ENCODE results near the gene ZNF362. TPM values are rescaled to one million over a fixed set of nuclear protein-coding genes. Genes with fewer than 3 reads are reported as not detected.
A peak's percentile ranks its signal among the peaks of the same experiment; 100 is the strongest.

ZNF362 gene
- polyA plus RNA-seq, 1 donor: 57.1 TPM

DNA sequence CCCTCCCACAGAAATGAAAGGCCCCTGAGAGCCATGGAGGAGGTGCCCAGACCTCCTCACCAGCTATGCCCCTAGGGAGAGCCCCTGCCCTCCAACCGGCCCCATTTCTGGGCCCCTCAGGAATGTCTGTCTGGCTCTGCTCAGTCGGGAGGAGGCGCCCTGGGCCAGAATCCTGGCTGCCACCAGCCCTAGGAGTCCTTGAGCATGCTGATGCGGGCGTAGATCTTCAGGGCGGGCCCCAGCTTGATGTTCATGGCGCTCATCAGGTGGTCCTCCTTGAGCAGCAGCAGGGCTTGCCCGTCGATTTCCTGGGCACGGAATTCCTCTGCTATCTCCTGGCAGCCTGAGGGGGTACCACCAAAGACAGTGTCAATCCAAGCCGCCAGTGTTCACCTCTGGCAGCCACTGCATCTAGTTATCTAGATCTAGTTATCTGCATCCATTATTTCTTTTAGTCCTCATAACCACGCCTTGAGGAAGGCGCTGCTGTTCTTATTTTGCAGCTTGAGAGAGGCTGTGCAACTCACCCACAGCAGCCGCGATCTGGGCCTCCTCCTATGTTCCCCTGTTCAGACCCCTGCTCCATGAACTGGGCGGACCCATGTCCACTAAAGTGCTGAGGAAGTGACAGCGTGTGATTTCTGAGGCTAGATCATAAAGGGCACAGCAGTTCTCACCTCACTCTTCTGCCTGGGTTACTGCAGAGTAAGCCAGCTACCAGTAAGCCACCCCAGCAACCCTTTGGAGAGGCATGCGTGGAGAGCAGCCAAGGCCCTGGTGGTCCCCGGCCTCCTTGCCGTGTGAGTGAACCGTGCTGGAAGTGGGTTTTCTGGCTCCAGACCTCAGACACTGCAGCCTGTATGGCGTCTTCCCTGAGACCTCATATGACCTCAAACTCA lies 68.6 kb downstream of the ZNF362 start:
- DNase-seq: no peak

DNA sequence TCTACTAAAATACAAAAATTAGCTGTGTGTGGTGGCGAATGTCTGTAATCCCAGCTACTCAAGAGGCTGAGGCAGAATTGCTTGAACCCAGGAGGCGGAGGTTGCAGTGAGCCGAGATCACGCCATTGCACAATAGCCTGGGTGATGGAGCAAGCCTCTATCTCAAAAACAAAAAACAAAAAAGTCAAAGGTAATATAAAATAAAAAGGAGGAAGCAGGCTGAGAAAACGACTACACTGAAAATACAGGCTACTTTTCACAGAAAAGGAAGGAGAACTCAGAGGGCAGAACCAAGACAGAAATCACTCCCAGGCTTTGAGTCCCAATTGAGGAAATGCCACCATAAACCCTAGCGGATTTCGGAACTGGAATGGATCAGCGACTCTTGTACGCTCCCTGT lies 70.5 kb downstream of the ZNF362 start:
- DNase-seq: no peak

DNA sequence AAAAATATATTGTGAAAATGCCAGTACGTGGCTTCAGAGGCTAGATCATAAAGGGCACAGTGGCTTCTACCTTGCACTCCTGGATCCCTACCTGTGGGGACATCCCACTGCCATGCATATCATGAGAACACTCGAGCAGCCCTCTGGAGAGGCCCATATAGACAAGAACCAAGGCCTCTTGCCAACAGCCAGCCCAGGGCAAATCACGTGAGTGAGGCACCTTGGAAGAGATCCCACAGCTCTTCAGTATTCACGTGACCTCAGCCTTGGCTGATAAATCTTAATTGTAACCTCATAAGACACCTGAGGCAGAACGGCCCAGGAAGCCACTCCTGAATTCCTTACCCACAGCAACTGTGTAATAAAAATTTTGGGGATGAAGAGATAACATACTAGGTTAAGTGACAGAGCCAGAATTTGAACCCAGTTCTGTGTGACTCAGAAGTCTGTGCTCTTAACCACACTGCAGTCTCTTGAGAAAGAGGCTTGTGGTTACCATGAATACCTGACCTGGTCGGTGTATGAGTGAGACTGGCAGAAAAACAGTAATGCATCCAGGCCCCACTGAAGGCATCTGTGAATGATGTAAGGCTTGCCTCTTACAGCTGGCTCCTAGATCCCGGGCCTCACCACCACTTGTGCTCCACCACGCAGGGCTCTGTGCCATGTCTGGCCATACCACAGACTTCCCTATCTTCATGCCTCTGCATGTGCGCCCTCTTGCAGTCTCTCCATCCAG lies 71.5 kb downstream of the ZNF362 start:
- no peak for DNase-seq

DNA sequence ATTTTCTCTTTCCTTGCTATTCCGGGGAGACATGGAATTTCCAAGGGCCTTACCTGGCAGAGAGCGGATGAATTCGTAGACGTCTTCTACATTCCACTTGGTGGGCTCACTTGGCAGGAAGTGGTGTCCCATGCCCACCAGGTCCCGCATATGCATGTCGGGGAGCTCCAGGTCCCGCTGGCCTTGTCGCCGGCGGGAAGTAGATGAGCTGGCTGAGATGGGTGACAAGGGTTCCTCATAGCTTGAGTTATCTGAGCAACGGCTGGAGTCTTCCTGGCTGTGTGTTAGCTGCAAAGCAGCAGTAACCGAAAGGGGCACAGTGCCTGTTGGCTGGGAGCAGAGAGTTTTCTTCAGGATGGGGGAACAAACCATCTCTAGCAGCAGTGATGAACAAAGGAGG lies 72.5 kb downstream of the ZNF362 start:
- DNase-seq: no peak

DNA sequence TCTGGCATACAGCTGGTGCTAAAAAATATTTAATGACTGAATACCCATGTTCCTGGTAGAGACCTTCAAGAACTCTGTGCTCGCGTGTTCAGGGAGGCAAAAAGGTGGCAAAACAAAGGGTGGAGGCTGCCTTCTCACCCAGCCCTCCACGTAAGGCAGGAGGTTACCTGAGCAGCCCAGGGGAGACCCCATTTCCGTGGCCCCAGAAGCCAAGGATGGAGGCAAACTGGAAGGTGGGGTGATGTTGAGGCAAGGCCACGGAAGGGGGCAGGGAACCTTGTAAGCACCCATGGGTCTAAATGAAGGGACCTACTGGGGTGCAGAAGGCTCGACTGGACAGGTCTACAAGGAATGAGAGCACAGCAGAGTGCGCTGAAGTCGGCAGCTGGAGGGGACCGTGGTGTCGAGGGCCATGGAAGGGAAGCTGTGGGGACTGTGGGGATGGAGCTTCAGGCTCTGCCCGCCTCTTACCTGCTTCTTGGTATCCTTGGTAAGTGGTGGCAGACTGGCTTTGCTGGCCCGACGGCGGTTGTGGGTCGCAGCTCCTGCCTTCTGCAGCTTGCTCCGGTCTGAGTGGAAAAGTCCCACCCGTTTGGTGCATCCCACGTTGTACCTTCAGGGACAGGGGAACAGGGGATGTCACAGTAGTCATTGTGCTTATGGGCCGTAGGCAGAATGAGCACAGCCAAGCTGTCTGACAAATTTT lies 73.5 kb downstream of the ZNF362 start:
- no peak for DNase-seq

DNA sequence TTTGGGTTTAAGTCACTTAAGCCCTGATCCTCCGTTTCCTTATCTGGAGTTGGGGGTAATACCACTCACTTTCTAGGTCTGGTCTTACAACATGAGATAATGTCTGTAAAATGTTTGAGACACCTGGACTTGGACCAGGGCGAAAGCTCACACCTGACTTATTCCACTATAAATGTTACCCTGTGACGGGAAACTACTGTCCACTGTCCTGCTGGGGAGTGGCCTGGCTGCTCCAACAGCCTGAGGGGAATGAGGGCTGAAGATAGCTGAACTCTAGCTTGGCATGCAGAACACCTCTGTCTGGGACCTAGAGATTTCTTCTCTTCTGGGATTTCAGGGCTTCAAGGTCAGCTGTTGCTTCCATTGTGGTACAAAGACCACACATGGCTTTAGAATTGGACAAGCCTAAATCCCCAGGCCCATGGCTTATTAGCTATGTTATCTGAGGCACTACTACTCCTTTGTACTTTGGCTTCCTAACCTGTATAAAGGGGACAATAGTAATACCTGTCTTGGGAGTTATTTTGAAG lies 74.1 kb downstream of the ZNF362 start:
- DNase-seq: no peak

DNA sequence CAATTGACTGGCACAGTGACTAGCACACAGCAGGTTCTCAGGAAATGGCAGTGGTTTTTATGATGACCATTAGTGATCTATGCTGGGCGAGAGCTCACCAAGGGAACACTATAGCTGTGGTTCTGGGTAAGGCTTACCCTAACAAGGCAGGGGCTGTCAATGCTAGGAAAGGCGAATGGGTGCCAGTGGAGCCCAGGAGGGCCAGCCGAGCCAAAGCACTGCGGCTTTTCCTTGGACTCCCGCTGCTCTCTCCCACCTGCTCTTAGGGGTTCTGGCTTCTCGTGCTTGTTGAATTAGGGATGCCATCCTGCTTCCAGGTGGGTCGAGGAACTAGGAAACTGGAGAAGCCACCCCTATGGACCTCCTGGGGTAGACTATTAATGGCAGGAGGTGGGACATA lies 74.6 kb downstream of the ZNF362 start:
- DNase-seq: no peak

DNA sequence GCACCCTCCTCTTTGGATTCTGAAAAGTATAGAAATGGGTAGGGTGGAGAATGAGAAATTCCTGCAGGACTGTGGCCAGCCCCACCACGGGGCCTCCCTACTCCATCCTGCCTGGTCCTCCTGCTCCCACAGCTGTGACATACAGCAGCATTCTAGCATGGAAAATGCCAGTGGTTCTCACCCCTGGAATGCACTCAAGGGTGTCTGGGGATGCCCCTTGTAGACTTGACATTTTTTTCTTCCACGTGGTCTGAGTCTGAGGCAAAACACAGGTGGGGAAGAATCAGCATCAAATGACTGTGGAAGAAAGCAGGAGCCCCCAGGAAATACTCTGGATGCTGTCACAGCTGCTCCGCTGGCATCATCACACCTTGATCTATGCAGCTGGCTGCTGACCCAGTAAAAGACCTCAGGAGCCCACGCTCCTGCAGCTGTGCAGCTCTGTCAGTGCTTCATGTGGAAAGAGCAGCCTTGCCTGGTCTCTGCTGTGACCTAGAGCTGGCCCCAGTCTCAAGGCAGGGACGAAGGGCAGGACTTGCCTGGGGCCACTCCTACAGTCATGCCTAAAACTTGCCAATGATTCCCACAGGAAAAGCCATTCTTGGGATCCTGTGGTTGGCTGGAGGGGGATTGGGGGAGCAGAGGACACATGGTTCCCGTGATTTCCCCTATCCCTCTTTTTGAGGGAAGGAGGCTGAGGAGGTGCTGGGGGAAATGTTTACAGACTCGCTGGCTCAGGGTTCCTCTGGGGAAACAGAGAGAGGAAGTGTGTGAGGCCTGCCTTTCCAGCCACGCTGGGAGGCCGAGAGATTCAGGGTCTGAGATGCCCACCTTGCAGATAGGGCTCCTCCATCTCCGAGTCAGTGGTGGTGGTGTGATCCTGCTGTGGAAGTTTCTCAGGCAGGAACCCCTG lies 75.4 kb downstream of the ZNF362 start:
- no peak for DNase-seq

DNA sequence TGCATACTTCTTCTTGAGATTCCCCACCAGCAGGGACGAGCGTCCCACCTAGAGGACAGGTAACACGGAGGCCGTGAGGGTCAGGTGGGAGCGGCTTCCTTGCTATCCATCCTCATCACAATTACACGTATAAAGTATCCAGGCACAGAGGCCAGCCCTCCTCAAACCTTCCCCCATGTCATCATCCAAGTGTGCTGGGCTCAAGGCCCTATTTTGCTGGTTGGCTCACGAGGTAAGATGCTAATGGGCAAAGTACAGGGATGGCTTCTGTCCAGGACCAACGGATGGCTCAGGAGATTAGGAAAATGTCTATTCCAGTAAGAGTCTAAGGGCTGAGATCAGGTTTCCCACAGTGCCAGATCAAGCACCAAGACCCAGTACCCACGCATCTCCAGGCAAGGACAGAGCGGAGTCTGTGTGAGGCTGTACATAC lies 76.1 kb downstream of the ZNF362 start:
- DNase-seq: no peak

DNA sequence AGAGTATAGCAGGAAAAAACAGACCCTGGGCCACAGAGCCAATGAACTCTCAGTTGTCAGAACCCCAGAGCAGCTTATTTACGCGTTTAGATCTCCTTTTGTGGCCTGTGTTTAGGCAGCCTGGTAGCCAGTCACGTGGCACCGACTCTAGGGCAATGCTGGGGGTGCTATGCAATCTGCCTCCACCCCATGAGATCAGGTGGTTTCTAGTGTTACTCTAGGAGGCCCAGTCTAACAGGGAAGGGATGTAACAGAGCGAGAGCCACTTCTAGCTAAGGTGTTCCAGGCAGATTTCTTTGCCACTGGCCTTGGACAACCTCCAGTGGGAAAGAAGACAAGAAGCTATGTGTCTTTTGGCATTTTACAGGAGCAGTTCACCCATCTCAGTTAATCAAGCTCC lies 76.6 kb downstream of the ZNF362 start:
- no peak for DNase-seq

DNA sequence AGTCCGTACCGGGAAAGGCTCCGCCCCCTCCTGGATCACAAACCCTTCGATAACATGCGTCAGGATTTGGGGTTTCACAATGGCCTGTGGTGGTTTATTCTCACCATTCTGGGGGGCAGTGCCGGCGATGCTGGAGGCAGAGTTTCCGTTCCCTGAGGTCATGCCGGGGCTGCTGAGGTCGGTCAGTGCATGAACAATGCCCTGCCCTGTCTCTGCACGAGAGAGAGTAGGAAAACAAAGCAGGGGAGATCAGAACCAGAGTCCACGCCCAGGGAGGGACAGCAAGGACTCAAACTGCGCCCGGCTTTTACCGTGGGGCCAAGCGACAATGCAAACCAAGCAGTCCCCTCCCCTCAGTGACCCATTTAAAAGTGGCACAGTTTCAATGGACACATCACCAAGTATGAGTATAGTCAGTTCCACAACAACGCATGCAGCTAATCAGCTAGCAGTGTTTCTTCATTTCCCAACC lies 77.8 kb downstream of the ZNF362 start:
- DNase-seq: no peak

DNA sequence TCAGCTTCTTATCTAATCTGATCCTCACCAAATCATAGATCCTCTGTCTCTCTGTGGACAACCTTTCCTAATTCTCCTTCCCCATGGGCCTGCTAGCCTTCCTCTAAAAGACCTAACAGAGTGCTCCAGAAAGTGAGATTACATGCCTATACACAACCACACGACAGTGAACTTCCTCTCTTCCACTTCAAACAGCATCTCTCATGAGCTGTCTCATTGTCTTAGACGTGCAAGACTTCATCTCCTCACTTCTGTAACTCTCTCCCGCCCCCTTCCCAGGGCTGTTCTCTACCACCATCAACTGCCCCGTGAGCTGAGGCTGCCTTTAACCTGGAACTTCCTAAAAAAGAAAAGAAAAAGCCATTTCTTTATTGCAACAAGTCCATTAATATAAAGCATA lies 78.7 kb downstream of the ZNF362 start:
- DNase-seq: no peak

DNA sequence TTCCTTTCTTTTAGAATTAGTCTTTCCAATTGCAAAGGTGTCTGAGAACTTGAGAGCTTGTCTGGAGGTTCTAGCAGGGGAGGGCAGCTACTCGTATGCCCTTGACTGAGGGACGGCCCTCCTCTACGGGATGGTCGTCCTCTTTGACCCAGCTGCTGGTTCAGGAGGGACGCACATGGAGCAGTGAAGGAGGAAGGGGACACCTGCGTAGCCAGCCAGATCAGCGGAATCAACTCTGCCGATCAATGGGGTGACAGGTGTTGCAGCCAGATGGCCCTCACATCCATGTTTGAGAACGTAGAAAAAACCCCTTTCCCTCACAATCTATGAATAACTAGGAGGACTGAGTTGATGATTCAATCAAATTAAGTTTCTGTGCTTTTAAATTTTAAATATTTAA lies 80.3 kb downstream of the ZNF362 start:
- DNase-seq: no peak

DNA sequence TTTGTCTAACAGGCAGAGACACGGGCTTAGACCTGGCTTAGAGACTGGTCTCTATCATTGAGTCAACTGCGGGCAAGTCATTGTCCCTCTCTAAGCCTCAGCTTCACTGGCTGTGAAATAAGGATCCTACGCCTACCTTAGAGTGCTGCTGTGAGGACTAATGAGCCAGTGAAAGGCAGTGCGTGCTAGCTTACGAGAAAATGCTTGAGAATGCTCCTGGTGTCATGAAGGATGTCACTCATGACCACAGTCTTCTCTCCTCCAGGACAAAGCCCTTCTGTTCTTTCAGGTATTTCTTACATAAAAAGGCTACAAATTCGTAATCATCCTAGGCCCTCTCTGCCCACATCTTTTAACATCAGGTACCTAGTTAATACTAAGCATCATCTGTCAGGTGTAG lies 81.1 kb downstream of the ZNF362 start:
- DNase-seq: no peak

DNA sequence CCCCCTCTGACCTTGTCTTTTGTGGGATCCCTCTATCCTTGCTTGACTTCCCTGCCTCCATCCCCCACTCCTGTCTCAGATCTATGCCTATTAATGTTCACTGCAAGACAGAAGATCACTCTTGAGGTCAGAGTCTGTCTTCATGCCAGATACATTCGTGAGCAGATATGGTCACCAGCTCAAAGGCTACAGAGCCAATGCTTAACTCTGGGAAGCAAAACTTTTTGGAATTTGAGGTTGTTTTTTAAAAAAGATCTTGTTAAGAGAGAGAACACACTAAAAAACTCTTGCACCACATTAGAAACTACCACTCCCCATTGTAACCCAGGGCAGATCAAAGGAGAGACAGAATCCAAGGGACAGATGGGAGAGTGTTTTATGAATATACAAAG lies 81.8 kb downstream of the ZNF362 start:
- DNase-seq: no peak

DNA sequence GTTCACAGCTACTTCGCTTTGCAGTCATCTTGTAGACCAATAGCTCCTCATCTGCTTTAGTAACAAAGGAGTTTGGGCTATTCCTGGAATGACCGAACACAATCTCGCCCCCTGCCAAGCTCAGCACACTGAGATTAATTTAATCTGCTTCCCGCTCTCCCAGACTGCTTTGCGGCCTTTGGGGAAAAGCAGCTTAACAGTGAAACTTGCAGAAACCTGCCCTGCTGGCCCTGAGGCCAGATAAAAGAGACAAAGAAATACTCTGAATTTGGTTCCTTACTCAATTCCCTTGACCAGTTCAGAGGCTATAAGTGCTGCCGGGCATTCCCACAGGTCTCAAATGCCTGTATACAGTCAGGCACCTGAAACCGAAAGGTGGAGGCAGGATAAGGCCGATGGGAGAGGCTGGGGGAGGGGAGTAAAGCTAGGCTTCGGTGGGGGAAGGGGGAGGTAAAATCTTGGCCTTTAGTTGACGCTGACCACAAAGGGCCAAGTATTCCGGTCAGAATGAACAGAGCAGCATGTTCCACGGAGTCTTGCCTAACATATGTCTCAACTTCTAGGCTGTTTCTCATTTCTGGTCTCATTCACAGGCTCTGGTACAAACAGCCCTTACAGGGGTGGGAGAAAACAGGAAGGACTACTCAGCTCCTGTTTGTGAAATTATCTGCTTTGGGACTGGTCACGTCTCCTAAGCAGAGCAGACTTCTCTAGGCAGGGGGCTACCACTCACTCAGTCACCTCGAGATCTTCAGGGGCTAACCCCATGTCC lies 82.3 kb downstream of the ZNF362 start:
- DNase-seq: no peak

DNA sequence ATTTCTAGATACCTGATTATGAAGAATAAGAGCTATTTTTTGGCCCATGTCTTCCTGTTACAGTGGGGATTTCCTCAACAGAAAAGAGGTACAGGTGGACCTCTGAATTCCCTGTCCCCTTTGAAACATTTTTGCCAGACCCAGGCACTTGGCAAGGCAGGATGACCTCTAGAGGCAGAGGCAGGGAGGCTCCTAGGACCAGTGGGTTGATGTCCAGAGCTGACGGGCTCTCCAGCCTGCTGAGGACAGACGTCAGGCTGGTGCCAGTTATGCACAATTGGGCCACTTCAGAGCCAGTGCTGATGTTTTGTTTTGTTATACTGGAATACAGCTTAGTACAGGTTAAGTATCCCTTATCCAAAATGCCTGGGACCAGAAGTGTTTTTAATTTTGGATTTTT lies 83.1 kb downstream of the ZNF362 start:
- no peak for DNase-seq

DNA sequence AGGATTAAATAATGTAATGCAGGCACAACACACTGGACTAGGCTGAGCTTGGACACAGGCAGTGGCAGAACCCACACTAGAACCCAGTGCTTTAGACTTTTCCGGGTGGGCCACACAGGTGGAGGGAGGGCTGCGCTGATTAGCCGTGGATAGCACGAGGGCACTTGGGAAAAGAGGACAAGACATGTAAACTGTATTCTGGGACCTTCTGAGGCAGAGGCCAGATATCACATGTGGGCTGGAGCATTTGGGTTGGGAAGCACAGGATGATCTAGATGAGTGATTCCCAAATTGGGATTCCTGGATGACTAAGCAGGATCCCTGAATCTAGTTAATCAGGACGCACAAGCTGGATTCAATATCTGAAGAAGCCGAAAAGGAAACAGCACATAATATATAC lies 84.9 kb downstream of the ZNF362 start:
- no peak for DNase-seq

DNA sequence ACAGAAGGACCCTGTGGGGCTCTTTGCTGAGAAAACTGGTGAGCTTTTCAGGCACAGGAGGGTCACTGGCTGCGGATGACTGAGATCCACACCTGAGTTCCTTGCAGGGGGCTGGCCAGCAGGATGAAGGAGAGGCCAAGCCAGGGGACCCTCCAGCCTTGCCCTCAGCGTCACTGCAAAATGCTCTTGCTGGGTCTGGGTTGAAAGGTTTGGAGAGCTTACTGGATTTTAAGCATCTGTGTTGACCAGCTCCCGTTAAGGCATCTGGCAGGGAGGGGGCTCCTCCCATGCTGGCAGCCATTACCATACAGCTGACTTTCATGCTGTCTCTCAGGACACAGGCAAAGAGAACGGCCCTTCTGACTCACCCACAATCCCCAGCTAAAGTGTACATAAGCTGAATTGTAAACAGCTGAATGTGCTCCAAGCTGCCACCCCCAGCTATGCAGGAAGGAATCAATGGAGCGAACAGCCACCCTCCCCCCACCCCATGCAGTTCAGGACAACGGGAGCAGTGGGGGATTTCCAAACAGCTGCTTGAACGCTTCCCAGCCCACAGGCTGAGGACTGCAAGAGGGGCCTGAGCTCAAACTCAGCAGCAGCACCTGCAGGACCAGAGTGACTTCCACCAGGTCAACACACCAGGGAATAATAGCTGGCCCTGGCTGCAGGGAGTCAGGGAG lies 85.9 kb downstream of the ZNF362 start:
- DNase-seq: peak; percentile 77

DNA sequence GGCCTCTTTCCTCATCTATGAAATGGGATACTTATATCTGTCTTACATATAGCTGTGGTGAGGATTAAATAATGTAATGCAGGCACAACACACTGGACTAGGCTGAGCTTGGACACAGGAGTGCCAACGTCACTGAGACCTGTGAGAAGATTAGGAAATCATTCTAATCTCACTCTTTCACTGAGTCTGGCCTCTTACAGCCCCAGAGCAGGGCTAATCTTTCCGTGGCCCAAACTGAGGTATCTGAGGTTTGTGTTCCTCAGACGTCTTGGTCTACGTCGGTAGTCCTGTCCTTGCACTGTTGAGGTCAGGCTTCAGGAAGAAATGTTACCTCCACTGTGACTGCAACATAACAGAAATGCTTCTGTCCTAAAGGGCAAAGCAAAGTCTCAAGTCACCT lies 87.2 kb downstream of the ZNF362 start:
- no peak for DNase-seq
